ENCODE data around the gene LRRC37A.
"Not testable (repeated sequence)": the region's sequence is repeated elsewhere in the genome, so short reads cannot be mapped to it uniquely, and the experiment has no call there.

- TF ChIP-seq EZH2phosphoT487 (IDR thresholded peaks at IDR 0.05; ENCODE audit: borderline replicate concordance); CTCF (conservative IDR thresholded peaks at IDR 0.05; ENCODE audit: low read length): not testable (repeated sequence)
Observed at GRCh38 chr17:46290906-46291546, 3.9 kb upstream of the LRRC37A start.

All from Loucy (cell line).